ENCODE measurements around the gene B9D2.

Gene B9D2

DNA sequence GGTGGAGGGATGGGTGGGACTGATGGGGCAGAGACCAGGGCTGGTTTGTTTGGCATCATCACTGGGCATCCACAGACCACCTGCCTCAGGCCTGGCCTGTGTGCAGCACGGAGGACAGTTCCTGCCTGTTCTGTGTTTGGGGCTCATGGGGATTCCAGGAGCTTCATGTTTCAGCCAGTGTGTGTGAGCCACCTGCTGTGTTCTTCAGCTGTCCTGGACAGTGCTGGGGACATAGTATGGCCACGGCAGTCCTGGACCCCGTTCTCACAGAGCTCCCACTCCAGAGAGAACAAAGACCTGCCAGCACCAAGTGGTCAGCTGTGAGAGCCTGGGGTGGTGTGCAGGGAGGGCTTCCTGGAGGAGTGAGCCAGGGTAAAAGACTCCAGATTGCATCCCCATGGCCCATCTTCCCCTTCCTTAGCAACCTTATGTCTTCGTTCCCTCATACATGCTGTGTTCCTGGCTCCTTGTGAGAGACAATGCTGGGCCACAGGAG, 55.9 kb downstream of the B9D2 start:
- DNase-seq: no peak

DNA sequence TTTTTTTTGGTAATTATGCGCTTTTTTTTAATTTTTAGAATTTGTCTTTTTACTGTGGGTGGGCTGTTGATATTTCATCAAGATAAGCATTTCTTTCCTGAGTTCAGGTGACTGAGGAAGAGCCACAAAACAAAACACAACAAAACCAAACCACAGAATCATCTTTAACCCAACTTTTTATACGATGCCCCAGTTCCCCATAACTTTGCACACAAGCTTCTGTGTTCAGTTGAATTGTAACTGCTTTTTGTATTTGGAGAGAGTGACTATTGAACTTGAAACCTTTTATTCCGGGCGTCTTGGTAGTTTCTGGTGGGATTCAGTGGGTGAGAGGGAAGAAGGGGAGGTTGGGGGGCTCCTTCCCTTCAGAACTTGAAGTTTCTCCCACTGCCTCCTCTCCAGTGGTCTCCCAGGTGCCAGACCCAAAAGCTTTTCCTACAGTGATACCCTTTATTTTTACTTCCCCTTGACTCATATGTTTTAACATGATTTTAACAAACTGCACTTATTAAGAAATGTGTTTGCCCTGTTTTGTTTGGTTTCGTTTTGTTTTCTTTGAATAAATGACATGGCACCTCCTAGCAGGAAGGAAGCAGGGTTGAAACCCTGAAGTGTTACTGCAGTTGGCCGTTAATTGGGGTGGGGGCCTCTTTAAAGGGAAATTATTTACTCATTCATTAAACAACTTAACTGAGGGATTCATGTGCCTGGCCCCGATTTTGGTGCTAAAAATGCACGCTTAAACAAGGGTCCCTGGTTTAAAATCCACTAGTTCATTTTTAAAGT, 56.7 kb downstream of the B9D2 start:
- DNase-seq: no peak

DNA sequence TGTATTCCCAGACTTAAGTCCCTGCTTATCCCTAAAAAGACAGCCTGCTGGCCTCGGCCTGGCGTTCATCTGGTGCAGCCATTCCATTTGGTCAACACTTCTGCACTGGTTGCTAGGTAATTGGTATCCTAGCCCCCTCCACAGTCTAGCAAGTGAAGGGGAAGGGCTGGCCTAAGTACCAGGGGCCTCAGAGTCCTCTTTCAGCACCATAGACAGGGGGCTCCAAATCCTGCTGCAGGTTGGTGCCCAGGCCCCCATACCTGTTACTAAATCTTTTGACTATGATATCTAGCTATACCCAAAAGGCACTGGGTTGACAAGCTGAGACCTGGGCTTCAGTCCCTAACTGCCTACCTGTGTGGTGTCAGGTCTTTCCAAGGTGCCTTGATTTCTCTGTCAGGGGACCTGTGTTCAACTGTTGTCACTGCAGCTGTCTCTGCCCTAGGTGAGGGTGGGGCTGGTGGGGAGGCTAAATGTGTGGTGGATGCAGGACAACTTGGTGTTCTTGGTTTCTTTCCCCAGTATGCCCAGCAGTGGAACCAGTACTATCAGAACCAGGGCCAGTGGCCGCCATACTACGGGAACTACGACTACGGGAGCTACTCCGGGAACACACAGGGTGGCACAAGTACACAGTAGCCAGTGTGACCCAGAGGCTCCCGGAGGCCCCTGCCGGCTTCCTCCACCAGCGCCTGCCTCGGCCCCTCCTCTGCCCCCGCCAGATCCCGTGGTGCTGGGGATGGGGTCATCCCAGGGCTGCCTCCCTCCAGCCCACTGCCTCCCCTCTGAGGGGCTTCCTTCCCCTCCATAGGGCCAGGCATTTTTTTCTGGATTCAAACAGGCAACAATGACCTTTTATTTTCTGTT, 57.8 kb downstream of the B9D2 start:
- DNase-seq: no peak

DNA sequence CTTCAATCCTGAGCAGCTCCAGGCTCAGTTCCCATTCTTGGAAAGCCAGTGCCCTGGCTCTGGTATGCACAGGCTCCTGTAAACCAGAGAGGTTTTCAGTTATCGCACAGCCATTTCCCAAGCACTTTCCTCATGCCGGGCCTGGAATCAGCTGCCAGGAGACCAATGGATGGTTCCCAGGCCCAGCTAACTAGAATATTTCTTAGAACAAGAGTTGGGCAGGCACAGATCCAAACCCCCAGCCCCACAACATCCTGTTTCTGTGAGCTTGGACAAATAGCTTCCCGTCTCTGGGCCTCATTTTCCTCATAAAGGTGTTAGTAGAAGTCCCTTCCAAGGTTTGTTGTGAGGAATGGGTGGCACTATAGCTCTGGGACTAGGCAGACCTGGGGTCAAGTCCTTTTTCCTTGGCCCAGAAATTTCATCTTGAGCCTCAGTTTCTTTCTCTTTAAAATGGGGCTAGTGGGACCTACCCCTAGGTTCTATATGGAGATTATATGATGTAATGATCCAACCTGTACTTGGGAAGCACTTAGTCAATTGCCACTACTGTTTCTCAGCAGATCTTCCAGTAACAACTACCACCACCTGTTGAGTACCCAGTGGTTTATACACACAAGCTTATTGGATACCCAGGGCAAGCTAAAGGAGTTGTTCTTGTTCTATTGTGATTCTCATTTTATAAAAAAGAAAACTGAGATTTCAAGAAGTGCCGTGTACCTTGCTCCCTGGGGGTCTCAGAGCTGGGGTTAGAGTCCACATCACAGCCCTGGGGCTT, 59.1 kb downstream of the B9D2 start:
- DNase-seq: no peak
